ENCODE results near the gene SEMA3F.

- TF ChIP-seq CTCF (IDR thresholded peaks at IDR 0.05) (no peak), POLR2A (IDR thresholded peaks at IDR 0.05) (no peak)
Observed at GRCh38 chr3:50218448-50218847, 63.3 kb downstream of the SEMA3F start.
